Measurements from ENCODE around the gene SLC38A2.

SLC38A2 gene

GRCh38 chr12:46367351-46368029, 5.1 kb downstream of the SLC38A2 start:
- no peak for DNase-seq (ENCODE audit: low spot score)
- peak overlapping the region; percentile 36 to 42 for H3K27ac ChIP-seq
- no peak for TF ChIP-seq CTCF (IDR thresholded peaks at IDR 0.05)
- H3K4me3 ChIP-seq: peak overlapping the region; percentile 90

GRCh38 chr12:46366771-46367170, 5.8 kb downstream of the SLC38A2 start:
- DNase-seq (ENCODE audit: low spot score): no peak
- Histone ChIP-seq H3K27ac (peak overlapping the region; percentile 36 to 42), H3K4me3 (peak overlapping the region; percentile 90)
- no peak for TF ChIP-seq CTCF (IDR thresholded peaks at IDR 0.05)

- Histone ChIP-seq H3K4me3 (peak overlapping the region; percentile 90), H3K27ac (peak overlapping the region; percentile 12 to 45)
- TF ChIP-seq CTCF (IDR thresholded peaks at IDR 0.05): no peak
- DNase-seq (ENCODE audit: low spot score): no peak
Measured at GRCh38 chr12:46365951-46366379, 6.6 kb downstream of the SLC38A2 start.

GRCh38 chr12:46364777-46365580, 7.6 kb downstream of the SLC38A2 start:
- Histone ChIP-seq H3K27ac (peak overlapping the region; percentile 4 to 19), H3K4me3 (peak overlapping the region; percentile 90)
- no peak for TF ChIP-seq CTCF (IDR thresholded peaks at IDR 0.05)
- DNase-seq (ENCODE audit: low spot score): no peak

- Histone ChIP-seq H3K27ac (no peak overlapping the region), H3K4me3 (peak overlapping the region; percentile 90)
- DNase-seq (ENCODE audit: low spot score): no peak
- TF ChIP-seq CTCF (IDR thresholded peaks at IDR 0.05): no peak
Measured at GRCh38 chr12:46364300-46364696, 8.3 kb downstream of the SLC38A2 start.

- peak overlapping the region; percentile 90 for H3K4me3 ChIP-seq
Measured at GRCh38 chr12:46363582-46364299, 8.8 kb downstream of the SLC38A2 start.

More at GRCh38 chr12:46363582-46364299, 8.8 kb downstream of the SLC38A2 start:
- no peak for DNase-seq (ENCODE audit: low spot score)
- H3K27ac ChIP-seq: no peak overlapping the region
- TF ChIP-seq CTCF (IDR thresholded peaks at IDR 0.05): no peak

Measured in coronary artery (tissue), 2 donors.